Measurements from ENCODE around the gene ZNF574. TPM values are rescaled to one million over a fixed set of nuclear protein-coding genes. Genes with fewer than 3 reads are reported as not detected.

Gene ZNF574
- total RNA-seq, 1 experiment from 2014 or later, result 35.6 TPM

- H3K27me3 Mint-ChIP-seq (ENCODE audit: low read depth), result peaks cover 8% of the 10 kb centered on the region
- H2AK5ac ChIP-seq (ENCODE audit: insufficient read length, low read length), result no peak overlapping the region
- no peak overlapping the region for H4K5ac ChIP-seq (ENCODE audit: insufficient read length, low read depth, low read length)
- peak overlapping the region in 1 of 3 experiments; percentile 59; a peak in 1 of 7 replicates for H3K27ac Mint-ChIP-seq
- no peak overlapping the region for H2BK12ac ChIP-seq (ENCODE audit: insufficient read length, low read depth, low read length)
- no peak for DNase-seq
- H2BK5ac ChIP-seq (ENCODE audit: insufficient read length, low read length), result no peak overlapping the region
- H3K9me3 ChIP-seq (ENCODE audit: control insufficient read depth, low read depth, low read length), result no peaks in the 10 kb centered on the region
- H2BK15ac ChIP-seq (ENCODE audit: low read depth, low read length), result no peak overlapping the region
- H3K36me3 Mint-ChIP-seq (ENCODE audit: insufficient read depth in 1 of 3, low read depth in 3 of 3), result no peaks in the 10 kb centered on the region; a peak in 1 of 7 replicates
- H4K91ac ChIP-seq (ENCODE audit: insufficient read length, low read depth, low read length), result no peak overlapping the region
- H3T11ph ChIP-seq (ENCODE audit: low read length), result no peak overlapping the region
- no peak overlapping the region for H2AFZ ChIP-seq (ENCODE audit: low read length)
- H4K8ac ChIP-seq (replicated peaks; ENCODE audit: insufficient read length, low read depth, low read length), result no peak overlapping the region
- peaks cover 16 to 47% of the 10 kb centered on the region in 2 experiments for H3K4me1 Mint-ChIP-seq
- H3K18ac ChIP-seq (ENCODE audit: insufficient read length, low read depth, low read length), result no peak overlapping the region
- no peak for TF ChIP-seq CTCF (conservative IDR thresholded peaks at IDR 0.05)
- no peaks in the 10 kb centered on the region for H3K23me2 ChIP-seq (ENCODE audit: insufficient read length, low read depth, low read length, poor library complexity, severe bottlenecking)
- H3K4me2 ChIP-seq (ENCODE audit: insufficient read depth, insufficient read length, low read length), result no peak overlapping the region
- H3K9me3 Mint-ChIP-seq, result no peaks in the 10 kb centered on the region
- no peak overlapping the region for H2BK20ac ChIP-seq (ENCODE audit: low read depth, low read length, poor library complexity, severe bottlenecking)
- no peaks in the 10 kb centered on the region for H3K79me1 ChIP-seq (ENCODE audit: insufficient read depth, low read depth, low read length, poor library complexity, severe bottlenecking)
- no peaks in the 10 kb centered on the region for H4K20me1 ChIP-seq (ENCODE audit: control insufficient read depth, insufficient read depth, insufficient read length)
- no peaks in the 10 kb centered on the region for H3K4me1 ChIP-seq (ENCODE audit: insufficient read depth, low read length)
- H3K27ac ChIP-seq (ENCODE audit: insufficient read length, low read depth, low read length), result no peak overlapping the region
- H3K23ac ChIP-seq (ENCODE audit: insufficient read length, low read depth, low read length), result no peak overlapping the region
- no peak overlapping the region for H2BK120ac ChIP-seq (ENCODE audit: low read depth, low read length, poor library complexity, severe bottlenecking)
- no peak overlapping the region for H3K4ac ChIP-seq (ENCODE audit: low read depth, low read length)
- H3K14ac ChIP-seq (ENCODE audit: insufficient read depth, low read length), result no peak overlapping the region
- WGBS (ENCODE audit: extremely low coverage, insufficient read length, low lambda C conversion rate), result no CpG with 5 or more reads among the region's 13 CpGs
- no peaks in the 10 kb centered on the region for H3K27me3 ChIP-seq (ENCODE audit: insufficient read depth, low read length)
- H3K4me3 Mint-ChIP-seq, result no peak overlapping the region
- H3K79me2 ChIP-seq (ENCODE audit: insufficient read depth, low read length), result no peaks in the 10 kb centered on the region
- H3K56ac ChIP-seq (ENCODE audit: insufficient read length, low read depth, low read length), result no peak overlapping the region
- no peak overlapping the region for H3K9ac ChIP-seq (ENCODE audit: extremely low read depth, insufficient read length, low read length)
Observed at GRCh38 chr19:42089191-42089750, 13.3 kb downstream of the ZNF574 start.

Measured in H9 (cell line).